NCI-H526 treated with DMSO at 0.1 percent for 48 hours (cell line): Measurements from ENCODE around the gene IFTAP.

ENCODE experiments used
- DNase-seq: peaks from one replicate; lab custom pipeline; 2025; lab: John Stamatoyannopoulos, UW

Gene IFTAP

DNA sequence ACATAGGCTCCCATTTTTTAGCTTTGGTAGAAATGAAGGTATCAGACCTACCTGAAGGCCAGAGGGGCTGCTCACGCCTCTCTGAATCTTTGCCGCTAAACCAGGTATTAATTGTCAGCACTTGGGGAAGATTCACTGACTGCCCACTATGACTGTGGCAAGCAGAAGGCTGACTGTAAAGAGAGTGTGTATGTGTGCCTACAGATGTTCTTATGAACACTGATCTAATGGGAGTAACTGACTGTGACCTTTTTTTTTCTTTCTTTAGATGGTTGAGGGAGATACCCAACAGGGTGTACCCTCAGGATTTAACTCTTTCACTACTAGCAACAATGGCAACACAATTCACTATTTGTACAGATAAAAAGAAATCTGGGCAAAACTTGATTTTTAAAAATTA is 3.7 kb downstream of the IFTAP start, which contains the start of gene RAG2:
TSS of gene RAG2 (minus strand) at position 186 of the 400 bp plus-strand sequence. CDS start 4,068 bp downstream, outside the sequence.
- DNase-seq = no peak

DNA sequence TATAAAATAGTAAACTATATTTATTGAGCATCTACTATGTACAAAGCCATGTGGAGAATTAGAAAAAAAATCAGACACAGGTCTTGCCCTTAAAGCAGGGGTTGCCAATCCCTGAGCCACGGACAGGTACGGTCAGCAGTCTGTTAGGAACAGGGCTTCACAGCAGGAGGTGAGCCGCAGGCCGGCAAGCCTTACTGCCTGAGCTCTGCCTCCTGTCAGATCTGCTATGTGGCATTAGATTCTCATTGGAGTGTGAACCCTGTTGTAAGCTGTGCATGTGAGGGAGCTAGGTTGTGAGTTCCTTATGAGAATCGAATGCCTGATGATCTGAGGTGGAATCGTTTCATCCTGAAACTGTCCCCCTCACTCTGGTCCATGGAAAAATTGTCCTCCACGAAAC is 5.9 kb downstream of the IFTAP start:
- DNase-seq = no peak

DNA sequence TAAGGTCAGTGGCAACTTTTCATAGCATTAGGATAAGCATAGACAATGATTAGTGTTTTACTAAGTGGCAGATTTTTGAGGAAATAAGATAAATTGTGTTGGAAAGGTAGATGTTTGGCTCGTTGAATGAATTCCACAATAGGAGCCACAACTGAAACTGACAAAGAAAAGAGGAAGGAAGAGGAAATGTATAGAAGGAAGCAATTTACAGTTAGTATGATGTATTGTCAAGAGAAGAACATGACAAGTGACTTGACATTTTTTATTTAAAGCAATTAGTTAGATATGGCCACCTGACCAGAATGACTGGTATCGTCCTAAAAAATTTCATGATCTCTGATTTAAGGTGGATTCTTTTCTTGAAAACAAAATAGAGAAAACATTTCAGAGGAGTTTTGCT is 6.9 kb downstream of the IFTAP start:
- DNase-seq = no peak

DNA sequence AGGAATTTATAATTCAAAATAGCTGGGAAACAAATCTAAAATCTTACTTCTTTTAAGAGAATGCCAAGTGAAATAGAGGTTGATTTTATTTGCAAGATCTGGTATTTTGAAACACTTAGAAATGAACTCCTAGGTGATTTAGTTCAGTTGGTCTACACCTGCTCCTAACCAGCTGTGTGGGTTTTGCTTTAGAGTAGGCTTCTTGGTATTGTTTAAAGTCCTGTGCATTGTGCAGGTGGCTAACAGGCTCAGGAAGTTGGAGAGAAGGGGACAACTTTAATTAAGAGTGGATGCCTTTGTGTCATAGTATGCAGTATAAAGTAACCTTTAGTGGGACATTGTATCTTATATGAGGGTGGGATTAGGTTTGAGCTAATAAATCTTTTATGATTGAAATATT is 7.8 kb downstream of the IFTAP start:
- no peak for DNase-seq

DNA sequence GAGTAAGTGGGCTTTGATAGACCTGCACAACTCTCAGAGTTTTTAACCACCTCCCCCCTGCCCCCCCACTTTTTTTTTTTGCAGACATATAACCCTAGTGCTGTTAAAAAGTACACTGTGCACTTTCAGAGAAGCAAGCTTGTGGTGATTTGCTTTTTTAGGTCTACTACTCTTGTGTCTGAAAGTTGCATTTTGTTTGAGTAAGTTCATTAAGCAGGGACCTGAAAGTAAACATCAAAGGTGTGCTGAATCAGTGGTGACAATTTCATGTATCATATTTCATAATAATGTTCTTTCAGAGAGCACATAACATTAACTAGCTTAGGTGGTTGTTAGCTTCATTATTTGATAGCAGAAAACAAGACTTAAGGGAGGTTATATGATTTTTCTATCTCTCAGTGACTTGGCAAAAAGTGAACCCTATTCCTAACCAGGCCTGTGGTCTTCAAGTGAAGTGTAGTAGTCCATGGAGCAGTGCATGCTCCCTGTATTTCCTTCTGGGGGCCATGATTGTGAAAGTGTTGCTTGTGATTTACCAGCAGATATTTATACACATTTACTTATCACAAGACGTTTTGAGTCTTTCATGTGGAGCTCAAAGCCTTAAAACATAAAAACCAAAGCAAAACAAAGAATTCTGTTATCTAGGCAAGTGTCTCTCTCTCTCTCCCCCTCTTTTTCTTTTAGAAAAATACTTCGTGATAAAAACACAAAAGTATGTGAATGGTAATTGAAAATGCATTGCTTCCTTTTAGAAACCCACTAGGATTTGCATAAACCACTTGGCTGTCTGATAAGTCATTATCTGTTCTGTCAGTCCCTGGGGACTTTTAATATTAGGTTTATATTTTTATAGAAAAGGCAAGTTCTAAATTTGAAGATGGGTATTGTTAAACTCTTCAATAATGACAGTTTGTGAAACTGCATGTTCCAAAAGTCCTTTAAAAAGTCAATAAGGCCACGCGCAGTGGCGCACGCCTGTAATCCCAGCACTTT is 11.2 kb downstream of the IFTAP start:
- no peak for DNase-seq

DNA sequence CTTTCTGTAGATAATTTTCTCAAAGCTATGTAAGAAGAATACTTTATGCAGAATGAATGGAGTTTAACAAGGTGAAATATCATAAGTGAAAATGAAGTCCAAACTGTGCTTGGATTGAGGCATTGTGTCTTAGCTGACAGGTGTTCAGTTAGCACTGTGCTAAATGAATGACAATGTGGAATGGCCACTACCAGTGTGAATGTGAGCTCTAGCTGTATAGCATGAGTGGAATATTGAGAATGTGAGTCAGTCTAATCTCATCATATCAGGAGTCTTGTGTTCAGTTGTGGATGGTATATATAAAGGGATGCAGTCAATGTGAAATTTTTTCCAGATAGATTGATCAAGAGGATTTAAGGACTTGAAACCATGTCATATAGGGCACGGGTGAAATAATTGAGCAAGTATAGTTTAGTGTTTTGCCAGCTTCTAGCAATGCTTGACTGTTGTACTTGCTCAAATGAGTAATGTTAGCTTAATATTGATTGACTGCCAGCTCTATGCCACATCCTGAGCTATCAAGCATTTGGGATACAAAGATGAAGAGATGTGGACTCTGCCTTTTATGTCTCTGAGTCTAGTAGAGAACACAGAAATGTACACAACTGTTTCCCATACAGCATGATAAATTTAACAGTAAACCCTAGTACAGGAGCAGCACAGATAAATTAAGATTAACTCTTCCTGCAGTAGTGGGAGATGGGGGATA is 14.3 kb downstream of the IFTAP start:
- no peak for DNase-seq

DNA sequence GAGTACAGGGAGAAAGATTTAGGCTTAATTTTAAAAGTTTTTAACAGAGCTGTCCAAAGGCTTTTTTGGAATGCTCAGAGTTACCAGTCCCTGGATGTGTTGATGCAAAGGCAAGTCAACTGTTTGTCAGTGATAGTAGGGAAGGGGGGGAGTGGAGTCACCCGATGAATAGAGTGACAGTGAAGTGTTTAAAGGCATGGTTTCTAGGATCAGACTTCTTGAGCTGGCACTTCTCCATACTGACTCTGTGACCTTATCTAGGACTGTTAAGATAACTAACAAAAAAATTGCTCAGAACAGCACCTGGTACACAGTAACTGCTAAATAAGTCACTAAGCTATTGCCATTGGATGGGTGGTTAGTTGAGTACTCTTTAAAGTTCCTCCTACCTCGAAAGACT is 15.1 kb downstream of the IFTAP start:
- DNase-seq = no peak

DNA sequence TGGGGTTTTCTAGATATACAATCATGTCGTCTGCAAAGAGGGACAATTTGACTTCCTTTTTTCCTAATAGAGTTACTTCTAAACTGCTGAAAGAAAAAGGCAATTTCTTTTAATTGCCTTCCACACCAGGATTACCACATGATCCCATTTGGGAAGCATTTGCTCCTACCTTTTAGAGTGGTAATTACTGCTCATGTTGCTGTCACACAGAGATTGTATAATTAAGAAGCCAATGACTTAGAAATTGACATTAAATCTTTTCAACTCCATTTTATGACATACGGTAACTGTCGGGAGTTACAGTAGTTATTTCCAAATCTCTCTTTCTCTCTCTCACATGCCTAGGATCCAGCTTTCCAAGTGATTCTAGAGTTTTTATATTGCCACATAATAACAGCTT is 21.5 kb downstream of the IFTAP start:
- DNase-seq = no peak

DNA sequence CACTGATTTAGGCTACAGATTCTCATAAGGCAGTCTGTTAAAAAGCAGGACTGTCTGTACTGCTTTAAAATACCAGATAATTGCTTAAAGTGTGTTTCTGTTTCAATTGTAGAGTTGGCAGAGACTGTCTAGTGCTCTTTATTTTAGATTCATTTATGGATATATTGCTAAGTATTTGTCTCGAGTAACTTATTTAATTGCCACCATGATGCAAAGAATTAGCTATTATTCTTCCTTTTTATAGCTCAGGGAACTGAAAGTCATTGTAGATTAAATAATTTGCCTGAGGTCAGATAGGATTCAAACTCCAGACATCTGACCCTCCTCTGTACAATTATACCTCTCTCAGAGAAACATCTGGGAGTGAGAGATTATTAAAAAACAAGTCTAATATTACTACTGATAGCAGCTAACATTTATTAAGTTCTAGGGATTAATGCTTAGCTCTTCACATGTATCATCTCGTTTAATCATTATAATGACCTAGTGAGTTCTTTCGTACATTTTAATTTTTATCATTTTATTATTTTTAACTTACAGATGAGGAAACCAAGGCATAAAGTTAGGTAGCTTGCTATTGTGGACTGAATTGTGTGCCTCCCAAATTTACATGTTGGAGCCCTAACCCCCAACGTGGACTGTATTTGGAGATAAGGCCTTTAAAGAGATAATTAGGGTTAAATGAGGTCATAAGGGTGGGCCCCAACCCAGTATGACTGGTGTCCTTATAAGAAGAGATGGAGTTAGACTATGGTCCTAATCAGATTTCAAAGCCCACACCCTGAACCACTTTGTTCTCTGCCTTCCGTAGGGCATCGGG is 23.5 kb downstream of the IFTAP start:
- DNase-seq = no peak

DNA sequence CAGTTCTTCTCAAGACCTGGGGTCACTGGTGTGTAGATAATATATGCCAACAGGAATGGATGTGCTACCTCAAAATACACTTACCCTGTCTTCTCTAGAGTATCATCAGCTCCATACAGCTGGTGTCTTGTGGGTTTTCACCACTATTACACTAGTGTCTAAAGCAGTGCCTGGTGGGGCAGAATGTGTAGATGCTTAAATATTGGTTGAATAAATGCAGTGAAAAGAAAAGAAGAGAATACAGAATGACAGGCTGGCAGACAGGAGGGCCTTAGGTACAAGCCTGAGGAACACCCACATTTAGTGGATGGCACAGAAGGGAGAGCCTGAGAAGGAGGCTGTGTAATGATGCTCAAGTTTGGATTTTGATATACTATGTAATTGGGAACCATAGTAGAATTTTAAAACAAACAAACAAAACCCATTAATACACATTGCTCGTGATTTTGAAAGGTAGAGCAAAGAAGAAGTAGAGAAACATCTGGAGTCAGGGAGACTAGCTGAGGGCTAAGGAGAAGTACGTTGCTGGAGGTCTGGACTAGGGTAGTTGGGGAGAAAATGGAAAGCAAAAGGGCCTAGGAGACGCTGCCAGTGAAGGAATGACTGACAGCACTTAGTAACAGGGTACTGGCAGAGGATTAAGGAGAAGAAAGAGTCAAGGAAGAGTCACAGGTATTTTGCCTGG is 24.2 kb downstream of the IFTAP start:
- no peak for DNase-seq

DNA sequence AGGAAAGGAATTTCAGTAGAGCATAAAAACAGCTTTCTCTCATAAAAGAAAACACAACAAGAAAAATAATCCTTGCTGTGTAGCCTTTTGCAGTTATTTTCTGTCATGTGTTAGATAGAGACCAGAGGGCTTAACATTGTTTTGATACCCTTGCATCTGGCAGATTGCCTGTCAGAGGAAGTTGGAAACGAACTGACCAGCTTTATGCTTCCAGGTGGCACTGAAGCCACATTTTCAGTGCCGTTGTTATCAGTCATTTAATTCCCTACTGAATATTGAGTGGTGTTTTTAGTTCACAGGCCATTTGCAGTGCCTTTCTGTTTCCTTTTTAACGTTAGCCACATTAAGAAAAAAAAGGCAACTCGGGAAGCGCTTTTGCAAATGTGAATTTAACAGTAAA is 25.2 kb downstream of the IFTAP start:
- DNase-seq = no peak

DNA sequence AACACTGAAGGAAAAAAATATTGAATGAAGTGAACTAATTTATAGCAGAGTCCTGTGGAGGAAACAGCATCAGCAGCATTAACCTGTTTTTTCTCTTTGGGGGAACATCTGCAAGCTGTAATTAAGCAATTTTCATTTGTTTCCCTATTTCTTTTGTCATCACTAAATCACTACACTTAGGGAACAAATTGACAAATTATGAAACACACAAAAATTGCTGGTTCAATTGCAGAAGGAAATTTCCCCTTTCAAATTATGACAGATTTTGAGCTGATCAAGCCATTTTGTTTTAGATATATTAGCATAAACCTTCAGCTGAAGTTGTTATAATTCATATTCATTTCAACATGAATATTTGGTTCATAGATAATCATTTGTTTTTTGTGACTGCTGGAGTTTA is 25.9 kb downstream of the IFTAP start:
- no peak for DNase-seq

DNA sequence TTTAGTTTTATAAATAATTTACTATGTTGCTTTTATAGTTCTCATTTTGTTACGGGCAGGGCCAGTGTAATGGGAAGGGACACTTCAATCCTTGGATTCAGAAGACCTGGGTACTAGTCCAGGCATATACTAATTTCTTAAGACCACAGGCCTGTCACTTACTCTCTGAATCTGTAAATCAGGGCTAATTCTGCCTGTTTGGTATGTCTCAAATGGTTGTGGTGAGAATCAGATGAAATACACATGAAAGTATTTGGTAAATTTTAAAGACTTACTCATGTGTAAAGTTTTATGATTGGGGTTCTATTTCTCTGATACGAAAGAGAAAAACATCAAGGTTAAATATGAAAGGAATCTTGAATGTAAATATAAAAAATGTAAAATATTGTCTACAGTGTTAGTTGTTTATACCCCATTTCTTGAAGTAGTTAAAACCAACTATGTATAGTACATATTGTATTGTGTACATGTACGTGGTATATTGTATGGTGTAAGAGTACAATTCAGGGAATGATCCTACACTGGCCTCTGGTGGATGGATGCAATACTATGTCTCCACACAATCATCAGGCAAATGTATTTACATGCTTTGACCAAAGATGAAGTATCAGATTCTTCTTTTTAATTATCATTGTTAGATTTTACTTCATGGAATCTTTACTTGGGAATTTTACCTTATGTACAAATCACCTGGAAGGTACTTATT is 28.3 kb downstream of the IFTAP start:
- DNase-seq = no peak

DNA sequence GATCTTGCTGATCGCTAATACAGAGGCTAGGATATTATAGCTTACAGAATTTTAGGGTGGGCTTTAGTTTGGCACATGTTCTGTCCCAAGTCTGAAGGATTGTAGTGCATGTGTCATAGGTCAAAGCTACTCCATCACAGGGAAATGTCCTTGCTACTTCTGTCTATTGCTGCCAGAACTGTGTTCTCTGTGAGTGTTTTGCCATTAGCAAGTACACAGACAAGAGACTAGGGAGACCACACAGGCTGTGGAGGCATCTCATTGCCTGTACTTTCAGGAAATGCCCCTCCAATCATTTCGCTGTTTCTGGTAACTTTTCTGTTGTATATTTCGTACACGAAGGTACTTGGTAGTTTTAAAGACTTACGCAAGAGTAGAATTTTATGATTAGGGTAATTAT is 29.2 kb downstream of the IFTAP start:
- no peak for DNase-seq

DNA sequence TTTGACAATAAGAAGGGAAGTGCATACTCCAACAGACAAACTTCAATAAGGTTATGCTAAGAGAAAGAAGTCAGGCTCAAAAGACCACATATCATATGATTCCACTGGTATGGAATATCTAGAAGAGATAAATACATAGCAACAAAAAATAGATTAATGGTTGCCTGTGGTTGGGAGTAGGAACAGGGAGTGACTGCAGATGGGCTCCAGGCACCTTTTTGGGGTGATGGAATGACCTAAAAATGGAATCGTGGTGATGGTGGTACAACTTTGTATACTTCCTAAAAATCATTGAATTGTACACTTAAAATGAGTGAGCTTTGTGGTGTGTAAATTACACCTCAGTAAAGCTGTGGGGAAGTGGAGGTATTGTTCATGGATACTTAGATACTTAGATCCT is 32.7 kb downstream of the IFTAP start:
- no peak for DNase-seq

DNA sequence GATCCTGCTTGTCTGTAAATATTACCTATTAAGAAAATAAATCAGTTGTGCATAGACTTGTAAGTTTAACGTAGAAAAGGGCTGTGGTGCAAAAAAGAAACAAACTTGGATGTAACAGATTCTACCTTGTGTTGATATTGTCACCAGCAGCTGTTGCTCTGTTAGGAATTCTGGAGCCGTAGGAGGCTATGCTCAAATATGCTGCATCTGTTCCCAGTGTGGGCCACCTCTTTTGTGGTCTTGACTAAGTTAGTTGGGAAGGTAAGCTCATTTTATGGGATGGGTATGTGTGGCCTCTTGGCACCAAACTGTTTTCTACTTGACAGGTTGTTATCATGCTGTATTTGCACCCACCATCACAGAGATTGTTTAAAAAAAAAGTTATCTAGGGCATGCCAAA is 33.2 kb downstream of the IFTAP start:
- no peak for DNase-seq

DNA sequence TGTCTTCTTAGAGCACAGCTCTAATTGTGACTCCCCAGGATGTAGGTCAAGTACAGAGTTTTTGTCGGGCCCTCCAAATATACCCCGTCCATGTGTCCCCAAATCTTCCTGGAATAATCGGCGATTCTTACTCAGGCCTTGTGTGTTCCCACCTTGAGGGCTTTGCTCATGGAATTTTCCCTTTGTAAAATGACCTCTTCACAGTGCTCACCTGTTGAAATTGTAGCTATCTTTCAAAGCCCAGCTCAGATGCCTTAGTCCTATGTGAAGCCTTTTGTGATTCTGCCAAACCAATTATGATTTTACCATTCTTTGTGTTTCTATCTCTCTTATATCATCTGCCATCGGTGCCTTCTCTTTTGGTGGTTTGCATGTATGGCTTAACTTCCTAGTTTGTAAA is 33.8 kb downstream of the IFTAP start:
- DNase-seq = no peak

DNA sequence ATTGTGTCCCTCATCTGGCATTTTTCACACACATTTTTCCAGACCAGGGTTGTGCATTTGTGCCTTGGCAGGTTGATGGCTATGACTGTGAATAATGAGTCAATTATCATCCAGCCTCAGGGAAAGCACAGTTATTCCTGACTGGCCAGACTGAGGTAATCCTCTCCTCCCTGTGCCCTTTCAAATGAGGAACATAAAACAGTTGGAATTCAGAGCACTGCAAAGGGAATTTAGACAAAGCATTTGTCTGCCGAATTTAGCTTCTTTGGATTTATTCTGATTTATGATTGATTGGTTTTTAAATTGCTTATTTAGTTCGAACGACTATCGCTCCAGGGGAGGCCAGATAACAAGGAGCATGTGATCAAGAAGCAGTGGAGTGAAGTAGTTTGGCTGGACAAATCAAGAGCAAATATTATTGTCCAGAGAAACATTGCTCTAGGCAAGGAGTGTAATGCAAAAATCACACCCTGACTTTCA is 34.5 kb downstream of the IFTAP start:
- DNase-seq = no peak

DNA sequence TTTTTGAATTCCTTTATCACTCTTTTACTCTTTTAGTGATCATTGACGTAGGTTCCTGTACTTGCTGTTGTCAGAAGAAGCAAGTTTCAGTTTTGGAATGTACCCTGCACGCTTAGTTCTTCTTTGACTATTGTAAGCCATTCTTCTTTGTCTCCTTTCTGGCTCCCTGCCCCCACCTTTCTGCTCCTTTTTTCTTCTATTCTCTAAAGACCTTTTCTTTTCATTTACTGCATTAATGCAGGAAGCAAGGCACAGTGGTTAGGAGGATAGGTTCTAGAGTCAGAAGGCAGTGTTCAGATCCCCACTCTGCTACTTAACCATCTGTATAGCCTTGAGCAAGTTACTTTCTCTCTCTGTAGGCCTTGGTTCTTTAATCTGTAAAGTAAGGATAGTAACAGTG is 37.5 kb downstream of the IFTAP start:
- DNase-seq = no peak

DNA sequence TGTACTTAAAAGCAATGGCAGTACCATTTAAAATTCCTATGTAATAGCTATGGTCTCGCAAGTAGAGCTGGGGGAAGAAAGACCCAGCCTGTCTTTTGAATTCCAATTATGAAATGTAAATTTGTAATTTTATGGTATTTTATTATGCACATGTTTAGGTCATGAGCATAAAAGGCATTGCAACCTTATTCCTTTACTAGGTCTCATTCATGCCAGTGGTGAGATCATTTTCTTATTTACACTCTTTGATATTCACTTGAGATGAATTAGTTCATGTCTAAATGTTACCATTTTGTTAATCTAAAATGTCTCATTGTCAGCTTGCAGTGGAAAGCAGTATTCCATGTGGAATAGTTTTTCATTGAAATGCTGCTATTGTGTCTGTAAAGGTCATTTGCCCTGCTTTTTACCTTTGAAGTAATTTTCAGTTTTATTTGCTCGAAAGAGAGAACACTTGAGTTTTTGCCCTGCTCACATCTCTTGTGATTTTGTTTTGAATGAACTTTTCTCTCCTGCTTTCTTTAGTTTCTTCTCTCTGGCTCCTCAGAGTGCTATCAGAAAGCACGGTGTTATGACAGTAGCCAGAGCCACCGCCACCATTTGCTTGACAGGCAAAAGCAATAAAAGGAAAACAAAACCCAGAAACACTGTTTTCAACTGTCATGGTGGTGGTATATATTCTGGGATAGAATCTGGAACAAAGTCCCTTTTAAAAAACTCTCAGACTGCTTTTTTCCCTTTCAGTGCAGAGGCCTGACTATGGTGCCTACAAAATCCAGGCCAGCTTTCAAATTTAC is 41.0 kb downstream of the IFTAP start:
- DNase-seq = no peak
